ENCODE results near the gene LGALS3BP. TPM values are rescaled to one million over a fixed set of nuclear protein-coding genes. Genes with fewer than 3 reads are reported as not detected.

Gene LGALS3BP
- total and polyA plus RNA-seq, 2 of the 13 experiments (the other 11 are each of a cell fraction or from before 2014, with no cell fraction given): 137 to 332 TPM

DNA sequence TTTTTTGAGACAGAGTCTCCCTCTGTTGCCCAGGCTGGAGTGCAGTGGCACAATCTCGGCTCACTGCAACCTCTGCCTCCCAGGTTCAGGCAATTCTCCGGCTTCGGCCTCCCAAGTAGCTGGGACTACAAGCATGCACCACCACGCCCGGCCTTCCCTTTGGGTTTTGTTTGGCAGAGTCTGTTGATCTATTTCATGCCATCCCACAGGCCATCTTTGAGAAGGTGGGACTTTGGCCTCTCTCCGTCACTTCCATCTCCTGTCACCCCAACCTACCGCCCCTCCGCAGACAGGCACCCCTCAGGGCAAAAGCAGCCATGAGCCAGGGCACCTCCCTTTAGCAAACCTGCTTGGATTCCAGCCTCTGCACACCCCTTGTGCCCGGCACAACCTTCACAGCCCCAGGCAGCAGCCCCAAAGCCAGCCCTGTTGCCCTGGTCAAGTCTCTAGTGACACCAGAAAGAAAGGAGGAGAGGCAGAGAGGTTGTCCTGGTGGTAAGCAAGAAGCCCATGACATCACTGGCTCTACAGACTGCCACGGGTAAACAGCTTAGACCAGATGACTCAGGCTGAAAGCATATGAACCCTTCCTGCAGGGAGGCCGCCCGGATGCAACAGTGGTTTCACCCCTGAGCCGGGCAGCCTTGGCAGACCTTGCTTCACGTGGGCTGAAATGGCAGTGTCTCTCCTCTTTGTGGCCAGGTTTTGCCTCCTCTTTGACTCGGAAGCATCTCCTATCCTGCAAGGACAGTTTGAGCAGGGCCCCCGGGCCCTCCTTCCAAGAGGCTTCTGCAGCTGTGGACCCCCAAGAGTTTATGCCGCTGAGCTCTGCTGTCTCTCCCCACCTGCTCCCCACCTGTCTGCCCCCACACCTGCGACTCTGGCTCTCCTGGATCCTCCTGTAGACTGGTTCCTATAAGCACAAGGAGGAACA is 46.4 kb downstream of the LGALS3BP start (continued):
- TF ChIP-seq, protein P1, sequence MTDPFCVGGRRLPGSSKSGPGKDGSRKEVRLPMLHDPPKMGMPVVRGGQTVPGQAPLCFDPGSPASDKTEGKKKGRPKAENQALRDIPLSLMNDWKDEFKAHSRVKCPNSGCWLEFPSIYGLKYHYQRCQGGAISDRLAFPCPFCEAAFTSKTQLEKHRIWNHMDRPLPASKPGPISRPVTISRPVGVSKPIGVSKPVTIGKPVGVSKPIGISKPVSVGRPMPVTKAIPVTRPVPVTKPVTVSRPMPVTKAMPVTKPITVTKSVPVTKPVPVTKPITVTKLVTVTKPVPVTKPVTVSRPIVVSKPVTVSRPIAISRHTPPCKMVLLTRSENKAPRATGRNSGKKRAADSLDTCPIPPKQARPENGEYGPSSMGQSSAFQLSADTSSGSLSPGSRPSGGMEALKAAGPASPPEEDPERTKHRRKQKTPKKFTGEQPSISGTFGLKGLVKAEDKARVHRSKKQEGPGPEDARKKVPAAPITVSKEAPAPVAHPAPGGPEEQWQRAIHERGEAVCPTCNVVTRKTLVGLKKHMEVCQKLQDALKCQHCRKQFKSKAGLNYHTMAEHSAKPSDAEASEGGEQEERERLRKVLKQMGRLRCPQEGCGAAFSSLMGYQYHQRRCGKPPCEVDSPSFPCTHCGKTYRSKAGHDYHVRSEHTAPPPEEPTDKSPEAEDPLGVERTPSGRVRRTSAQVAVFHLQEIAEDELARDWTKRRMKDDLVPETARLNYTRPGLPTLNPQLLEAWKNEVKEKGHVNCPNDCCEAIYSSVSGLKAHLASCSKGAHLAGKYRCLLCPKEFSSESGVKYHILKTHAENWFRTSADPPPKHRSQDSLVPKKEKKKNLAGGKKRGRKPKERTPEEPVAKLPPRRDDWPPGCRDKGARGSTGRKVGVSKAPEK (CRISPR knock-in tag; IDR thresholded peaks at IDR 0.05; ENCODE audit: borderline replicate concordance): no peak
- peak; percentile 90 for TF ChIP-seq JUN (CRISPR knock-in tag; IDR thresholded peaks at IDR 0.05)
- no peak for TF ChIP-seq ARID2 (CRISPR knock-in tag; IDR thresholded peaks at IDR 0.05; ENCODE audit: borderline replicate concordance)
- no peak; the same call in 1 of the 2 replicates for TF ChIP-seq MEF2D (CRISPR knock-in tag; IDR thresholded peaks at IDR 0.05)
- no peak for TF ChIP-seq HOXA9 (CRISPR knock-in tag; IDR thresholded peaks at IDR 0.05; ENCODE audit: borderline replicate concordance)
- TF ChIP-seq, protein P2, sequence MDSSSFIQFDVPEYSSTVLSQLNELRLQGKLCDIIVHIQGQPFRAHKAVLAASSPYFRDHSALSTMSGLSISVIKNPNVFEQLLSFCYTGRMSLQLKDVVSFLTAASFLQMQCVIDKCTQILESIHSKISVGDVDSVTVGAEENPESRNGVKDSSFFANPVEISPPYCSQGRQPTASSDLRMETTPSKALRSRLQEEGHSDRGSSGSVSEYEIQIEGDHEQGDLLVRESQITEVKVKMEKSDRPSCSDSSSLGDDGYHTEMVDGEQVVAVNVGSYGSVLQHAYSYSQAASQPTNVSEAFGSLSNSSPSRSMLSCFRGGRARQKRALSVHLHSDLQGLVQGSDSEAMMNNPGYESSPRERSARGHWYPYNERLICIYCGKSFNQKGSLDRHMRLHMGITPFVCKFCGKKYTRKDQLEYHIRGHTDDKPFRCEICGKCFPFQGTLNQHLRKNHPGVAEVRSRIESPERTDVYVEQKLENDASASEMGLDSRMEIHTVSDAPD (CRISPR knock-in tag; IDR thresholded peaks at IDR 0.05): 0 out of 2 replicates have a peak, but pooled peaks have one; percentile 38
- TF ChIP-seq CCDC6 (CRISPR knock-in tag; IDR thresholded peaks at IDR 0.05): no peak
- TF ChIP-seq HHEX (CRISPR knock-in tag; IDR thresholded peaks at IDR 0.05): no peak
- TF ChIP-seq SMARCE1 (IDR thresholded peaks at IDR 0.05; ENCODE audit: borderline replicate concordance): no peak
- TF ChIP-seq, protein P3, sequence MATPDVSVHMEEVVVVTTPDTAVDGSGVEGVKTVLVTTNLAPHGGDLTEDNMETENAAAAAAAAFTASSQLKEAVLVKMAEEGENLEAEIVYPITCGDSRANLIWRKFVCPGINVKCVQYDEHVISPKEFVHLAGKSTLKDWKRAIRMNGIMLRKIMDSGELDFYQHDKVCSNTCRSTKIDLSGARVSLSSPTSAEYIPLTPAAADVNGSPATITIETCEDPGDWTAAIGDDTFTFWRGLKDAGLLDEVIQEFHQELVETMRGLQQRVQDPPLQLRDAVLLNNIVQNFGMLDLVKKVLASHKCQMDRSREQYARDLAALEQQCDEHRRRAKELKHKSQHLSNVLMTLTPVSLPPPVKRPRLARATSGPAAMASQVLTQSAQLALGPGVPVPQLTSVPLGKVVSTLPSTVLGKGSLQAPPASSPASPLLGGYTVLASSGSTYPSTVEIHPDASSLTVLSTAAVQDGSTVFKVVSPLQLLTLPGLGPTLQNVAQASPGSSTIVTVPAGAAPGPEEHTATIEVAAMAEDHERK (CRISPR knock-in tag; IDR thresholded peaks at IDR 0.05; ENCODE audit: low read depth): no peak
- TF ChIP-seq ZC3H4 (CRISPR knock-in tag; IDR thresholded peaks at IDR 0.05; ENCODE audit: borderline replicate concordance): no peak
- TF ChIP-seq, protein P4, sequence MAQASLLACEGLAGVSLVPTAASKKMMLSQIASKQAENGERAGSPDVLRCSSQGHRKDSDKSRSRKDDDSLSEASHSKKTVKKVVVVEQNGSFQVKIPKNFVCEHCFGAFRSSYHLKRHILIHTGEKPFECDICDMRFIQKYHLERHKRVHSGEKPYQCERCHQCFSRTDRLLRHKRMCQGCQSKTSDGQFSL (CRISPR knock-in tag; IDR thresholded peaks at IDR 0.05): no peak
- TF ChIP-seq, protein P5, sequence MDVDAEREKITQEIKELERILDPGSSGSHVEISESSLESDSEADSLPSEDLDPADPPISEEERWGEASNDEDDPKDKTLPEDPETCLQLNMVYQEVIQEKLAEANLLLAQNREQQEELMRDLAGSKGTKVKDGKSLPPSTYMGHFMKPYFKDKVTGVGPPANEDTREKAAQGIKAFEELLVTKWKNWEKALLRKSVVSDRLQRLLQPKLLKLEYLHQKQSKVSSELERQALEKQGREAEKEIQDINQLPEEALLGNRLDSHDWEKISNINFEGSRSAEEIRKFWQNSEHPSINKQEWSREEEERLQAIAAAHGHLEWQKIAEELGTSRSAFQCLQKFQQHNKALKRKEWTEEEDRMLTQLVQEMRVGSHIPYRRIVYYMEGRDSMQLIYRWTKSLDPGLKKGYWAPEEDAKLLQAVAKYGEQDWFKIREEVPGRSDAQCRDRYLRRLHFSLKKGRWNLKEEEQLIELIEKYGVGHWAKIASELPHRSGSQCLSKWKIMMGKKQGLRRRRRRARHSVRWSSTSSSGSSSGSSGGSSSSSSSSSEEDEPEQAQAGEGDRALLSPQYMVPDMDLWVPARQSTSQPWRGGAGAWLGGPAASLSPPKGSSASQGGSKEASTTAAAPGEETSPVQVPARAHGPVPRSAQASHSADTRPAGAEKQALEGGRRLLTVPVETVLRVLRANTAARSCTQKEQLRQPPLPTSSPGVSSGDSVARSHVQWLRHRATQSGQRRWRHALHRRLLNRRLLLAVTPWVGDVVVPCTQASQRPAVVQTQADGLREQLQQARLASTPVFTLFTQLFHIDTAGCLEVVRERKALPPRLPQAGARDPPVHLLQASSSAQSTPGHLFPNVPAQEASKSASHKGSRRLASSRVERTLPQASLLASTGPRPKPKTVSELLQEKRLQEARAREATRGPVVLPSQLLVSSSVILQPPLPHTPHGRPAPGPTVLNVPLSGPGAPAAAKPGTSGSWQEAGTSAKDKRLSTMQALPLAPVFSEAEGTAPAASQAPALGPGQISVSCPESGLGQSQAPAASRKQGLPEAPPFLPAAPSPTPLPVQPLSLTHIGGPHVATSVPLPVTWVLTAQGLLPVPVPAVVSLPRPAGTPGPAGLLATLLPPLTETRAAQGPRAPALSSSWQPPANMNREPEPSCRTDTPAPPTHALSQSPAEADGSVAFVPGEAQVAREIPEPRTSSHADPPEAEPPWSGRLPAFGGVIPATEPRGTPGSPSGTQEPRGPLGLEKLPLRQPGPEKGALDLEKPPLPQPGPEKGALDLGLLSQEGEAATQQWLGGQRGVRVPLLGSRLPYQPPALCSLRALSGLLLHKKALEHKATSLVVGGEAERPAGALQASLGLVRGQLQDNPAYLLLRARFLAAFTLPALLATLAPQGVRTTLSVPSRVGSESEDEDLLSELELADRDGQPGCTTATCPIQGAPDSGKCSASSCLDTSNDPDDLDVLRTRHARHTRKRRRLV (CRISPR knock-in tag; IDR thresholded peaks at IDR 0.05): no peak
- TF ChIP-seq, protein P6, sequence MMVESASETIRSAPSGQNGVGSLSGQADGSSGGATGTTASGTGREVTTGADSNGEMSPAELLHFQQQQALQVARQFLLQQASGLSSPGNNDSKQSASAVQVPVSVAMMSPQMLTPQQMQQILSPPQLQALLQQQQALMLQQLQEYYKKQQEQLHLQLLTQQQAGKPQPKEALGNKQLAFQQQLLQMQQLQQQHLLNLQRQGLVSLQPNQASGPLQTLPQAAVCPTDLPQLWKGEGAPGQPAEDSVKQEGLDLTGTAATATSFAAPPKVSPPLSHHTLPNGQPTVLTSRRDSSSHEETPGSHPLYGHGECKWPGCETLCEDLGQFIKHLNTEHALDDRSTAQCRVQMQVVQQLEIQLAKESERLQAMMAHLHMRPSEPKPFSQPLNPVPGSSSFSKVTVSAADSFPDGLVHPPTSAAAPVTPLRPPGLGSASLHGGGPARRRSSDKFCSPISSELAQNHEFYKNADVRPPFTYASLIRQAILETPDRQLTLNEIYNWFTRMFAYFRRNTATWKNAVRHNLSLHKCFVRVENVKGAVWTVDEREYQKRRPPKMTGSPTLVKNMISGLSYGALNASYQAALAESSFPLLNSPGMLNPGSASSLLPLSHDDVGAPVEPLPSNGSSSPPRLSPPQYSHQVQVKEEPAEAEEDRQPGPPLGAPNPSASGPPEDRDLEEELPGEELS (CRISPR knock-in tag; IDR thresholded peaks at IDR 0.05): peak; percentile 78

Measured in HepG2 (cell line).